Measurements from ENCODE around the gene B3GAT3.

GRCh38 chr11:62611705-62612365 lies 10.0 kb downstream of the B3GAT3 start:
- TF ChIP-seq CTCF (IDR thresholded peaks at IDR 0.05) (no peak), POLR2AphosphoS5 (IDR thresholded peaks at IDR 0.05) (no peak)
